SK-N-SH treated with all-trans-retinoic acid at 6 μM for 48 hours (cell line): ENCODE measurements around the gene CTNND2.

Source experiments
- PATZ1 ChIP-seq: fragments of 250-450 bp; sonication (Bioruptor Pico); IDR thresholded peaks from 2 replicates; pipeline ENCODE4 v1.8.0; 2020; ENCODE audit warnings: mild to moderate bottlenecking, moderate library complexity, borderline replicate concordance
- SNAI2 ChIP-seq: fragments of 250-450 bp; sonication (Bioruptor Pico); IDR thresholded peaks from 2 replicates; pipeline ENCODE4 v1.5.0; 2020; ENCODE audit warnings: mild to moderate bottlenecking, moderate library complexity
- TOX ChIP-seq: fragments of 250-450 bp; sonication (Bioruptor Pico); IDR thresholded peaks from 2 replicates; pipeline ENCODE4 v1.8.0; 2021; ENCODE audit warnings: mild to moderate bottlenecking, moderate library complexity, borderline replicate concordance
- ZFP30 ChIP-seq: fragments of 450-650 bp; formaldehyde crosslinking; IDR thresholded peaks from 2 replicates; pipeline ENCODE4 v1.5.0; 2022; ENCODE audit warnings: mild to moderate bottlenecking, moderate library complexity
- ZNF70 ChIP-seq: fragments of 450-650 bp; formaldehyde crosslinking; IDR thresholded peaks from 2 replicates; pipeline ENCODE4 v1.5.0; 2020; ENCODE audit warnings: mild to moderate bottlenecking, moderate library complexity

DNA sequence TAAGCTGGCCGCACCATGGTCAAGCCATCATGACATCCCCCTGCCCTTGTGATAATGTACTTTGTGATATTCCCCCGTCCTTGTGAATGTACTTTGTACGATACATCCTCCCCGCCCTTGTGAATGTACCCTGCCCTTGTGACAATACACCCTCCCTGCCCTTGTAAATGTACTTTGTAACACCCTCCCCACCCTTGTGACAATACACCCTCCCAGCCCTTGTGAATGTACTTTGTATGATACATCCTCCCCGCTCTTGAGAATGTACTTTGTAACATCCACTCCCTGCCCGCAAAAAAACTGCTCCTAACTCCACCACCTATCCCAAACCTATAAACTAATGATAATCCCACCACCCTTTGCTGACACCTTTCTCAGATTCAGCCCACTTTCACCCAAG, 313.8 kb downstream of the CTNND2 start:
- TF ChIP-seq ZFP30 (CRISPR knock-in tag) = no peak
- TF ChIP-seq TOX (CRISPR knock-in tag) = no peak
- TF ChIP-seq PATZ1 (CRISPR knock-in tag) = no peak
- TF ChIP-seq ZNF70 (CRISPR knock-in tag) = no peak
- TF ChIP-seq SNAI2 (CRISPR knock-in tag) = no peak
